Measurements from ENCODE around the gene CPNE6.

DNA sequence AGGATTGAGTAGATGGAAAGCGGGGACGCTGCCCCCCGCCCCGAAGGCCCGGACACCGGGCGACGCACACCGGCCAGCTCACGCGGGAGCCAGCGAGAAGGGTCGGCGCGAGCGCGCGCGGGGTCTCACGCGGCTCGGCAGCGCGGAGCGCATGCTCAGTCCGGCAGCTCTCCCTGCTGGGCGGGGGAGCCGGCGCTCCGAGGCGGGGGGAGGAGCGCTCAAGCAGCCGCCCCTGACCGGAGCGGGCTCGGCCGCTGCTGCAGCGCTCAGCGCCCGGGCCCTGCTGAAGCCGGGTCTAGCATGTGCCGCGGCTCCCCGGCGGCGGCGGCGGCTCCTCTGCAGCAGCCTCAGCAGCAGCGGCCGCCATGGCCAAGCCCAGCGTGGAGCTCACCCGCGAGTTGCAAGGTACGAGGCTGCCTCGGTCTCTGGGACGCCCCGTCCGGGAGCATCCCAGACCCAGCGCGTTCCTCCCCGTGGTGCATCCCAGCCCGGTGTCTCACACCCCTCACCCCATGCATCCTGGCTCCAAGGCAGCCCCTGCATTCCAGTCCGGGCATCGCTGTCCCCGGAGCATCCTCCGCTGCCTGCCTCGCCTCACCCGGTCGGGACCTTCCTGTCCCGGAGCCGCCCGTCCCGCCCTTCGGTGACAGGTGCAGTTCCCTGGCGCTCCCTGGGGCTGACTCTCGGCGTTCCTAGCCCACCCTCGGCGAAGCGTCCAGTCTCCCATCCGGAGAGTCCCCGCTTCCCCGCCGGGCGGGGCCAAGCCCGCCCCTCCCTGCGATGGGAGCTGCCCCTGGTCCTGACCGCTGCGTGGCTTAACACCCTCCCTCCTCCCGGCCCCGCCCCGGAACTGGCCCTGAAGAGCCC, 19.3 kb upstream of the CPNE6 start, which contains the start of gene CARMIL3:
- TF ChIP-seq SUZ12 (IDR thresholded peaks at IDR 0.05; ENCODE audit: low read length): no peak
- no peak for TF ChIP-seq SIRT6 (IDR thresholded peaks at IDR 0.05; ENCODE audit: low read length)
- no peak for TF ChIP-seq JUND (IDR thresholded peaks at IDR 0.05; ENCODE audit: low read length)
- no peak for TF ChIP-seq FOSL1 (IDR thresholded peaks at IDR 0.05; ENCODE audit: insufficient read depth, low read depth, low read length)
- TF ChIP-seq YY1 (IDR thresholded peaks at IDR 0.05; ENCODE audit: low read depth, low read length): no peak
- no peak for TF ChIP-seq SP2 (IDR thresholded peaks at IDR 0.05; ENCODE audit: low read length)
- TF ChIP-seq, protein P1, sequence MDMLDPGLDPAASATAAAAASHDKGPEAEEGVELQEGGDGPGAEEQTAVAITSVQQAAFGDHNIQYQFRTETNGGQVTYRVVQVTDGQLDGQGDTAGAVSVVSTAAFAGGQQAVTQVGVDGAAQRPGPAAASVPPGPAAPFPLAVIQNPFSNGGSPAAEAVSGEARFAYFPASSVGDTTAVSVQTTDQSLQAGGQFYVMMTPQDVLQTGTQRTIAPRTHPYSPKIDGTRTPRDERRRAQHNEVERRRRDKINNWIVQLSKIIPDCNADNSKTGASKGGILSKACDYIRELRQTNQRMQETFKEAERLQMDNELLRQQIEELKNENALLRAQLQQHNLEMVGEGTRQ (IDR thresholded peaks at IDR 0.05; ENCODE audit: low read length): no peak
- TF ChIP-seq GABPA (IDR thresholded peaks at IDR 0.05; ENCODE audit: borderline replicate concordance, insufficient read depth, low read length): no peak
- TF ChIP-seq EZH2 (IDR thresholded peaks at IDR 0.05; ENCODE audit: low read depth, low read length, severe bottlenecking): no peak

All from H1 (cell line).